Hematopoietic multipotent progenitor cell treated with erythropoietin and hydrocortisone succinate and interleukin-3 and kit ligand, for 6 days (in vitro differentiated cells): ENCODE measurements around the gene CETN2.
A peak's percentile ranks its signal among the peaks of the same experiment; 100 is the strongest.
"Not testable (repeated sequence)": the region's sequence is repeated elsewhere in the genome, so short reads cannot be mapped to it uniquely, and the experiment has no call there.

Experiments
- DNase-seq: peaks from one replicate; pipeline ENCODE4 v3.0.0-alpha.2; 2015

Gene CETN2

DNA sequence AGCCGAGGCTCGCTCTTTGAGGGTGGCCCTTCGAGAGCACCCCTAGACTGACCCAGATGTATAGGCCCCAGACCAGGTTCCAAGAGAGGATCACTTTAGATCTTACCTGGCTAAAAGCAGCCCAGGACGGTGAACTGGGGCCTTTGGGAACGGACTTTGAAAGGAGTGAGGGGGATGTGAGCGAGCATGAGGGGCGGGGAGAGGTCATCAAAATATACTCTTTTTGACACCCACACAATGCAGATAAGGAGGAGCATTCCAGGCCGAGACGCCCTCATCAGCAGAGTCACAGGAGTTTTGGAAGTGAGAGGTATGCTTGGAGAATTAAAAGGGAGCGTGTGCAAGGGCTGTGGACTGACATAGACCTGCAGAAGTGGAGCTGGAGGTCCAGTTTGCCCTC, 834 bp upstream of the CETN2 start:
- DNase-seq = peak; percentile 7

DNA sequence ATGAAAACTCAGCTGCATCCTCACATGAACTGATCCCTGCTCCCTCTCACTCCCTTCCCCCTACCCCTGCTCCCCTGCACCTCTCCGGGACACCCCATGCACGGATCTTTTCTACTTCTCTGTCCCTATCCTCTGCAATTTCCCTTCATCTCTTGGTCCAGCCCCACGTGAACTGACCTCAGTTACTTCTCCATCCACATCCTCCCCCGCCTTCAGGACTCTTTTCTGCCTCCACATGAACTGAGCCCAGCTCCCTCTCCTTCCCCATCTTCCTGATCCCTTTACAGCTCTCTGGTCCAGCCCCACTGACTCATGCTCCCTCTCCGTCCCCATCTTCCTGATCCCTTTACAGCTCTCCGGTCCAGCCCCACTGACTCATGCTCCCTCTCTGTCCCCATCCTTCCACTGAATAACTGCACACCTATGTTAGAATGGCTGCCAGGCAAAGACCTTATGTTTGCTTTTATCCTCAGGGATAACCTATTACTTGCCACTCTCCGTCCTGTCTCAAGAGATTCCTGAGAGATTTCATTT, 5.6 kb downstream of the CETN2 start:
- DNase-seq = no peak

GRCh38 chrX:152823657-152824056, 6.9 kb downstream of the CETN2 start:
- DNase-seq = no peak

GRCh38 chrX:152822383-152823086, 8.0 kb downstream of the CETN2 start:
- DNase-seq = no peak

DNA sequence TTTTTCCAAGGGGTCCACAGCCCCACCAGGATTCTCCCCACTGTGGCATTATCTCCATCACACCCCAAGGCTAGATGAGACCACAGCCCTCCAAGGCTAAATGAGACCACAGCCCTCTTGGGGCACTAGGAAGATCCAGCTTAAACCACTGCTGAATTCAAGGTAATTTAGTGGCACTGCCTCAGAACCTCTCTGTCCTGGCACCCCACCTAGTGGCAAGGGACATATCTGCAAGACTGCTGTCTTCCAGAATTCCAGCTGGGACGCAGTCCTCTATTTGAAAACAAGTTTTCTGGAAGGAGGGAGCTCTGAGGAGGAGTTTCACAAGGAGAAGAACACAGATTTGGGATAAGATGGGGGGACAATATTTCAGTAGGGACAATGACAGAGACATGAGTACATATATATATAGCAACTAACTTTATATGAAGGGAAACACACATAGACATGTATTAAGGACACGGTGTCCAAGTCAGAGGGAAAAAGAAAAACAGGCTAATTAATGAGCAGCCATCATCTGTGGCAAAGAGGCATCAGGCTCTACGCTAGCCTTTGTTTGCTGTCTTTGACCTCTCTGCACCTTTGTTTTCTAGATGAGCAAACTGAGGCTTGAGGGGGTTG, 9.3 kb downstream of the CETN2 start:
- DNase-seq = peak; percentile 44

DNA sequence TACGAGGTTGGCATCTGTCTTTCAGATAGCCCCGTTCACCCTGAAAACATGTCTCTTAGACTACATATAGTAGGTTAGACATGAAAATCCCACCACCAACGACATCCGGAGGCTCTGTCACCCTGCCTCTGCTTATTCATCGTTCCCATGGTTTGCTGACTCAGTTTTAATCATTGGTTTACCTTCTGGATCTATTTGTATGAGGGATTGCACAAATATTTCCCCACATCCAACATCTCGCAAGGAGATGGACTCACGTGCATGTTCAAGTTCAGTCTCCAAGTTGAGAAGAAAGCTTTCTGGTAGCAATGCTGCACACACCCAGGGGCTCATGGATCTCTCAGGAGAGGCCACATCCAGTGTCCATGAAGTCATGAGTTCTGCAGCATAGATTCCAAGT, 10.8 kb downstream of the CETN2 start:
- no peak for DNase-seq

- DNase-seq = no peak
These were observed 11.3 kb downstream of the CETN2 start for GRCh38 chrX:152819266-152819665.

- DNase-seq = no peak
These were observed 12.2 kb downstream of the CETN2 start for GRCh38 chrX:152818356-152818755.

GRCh38 chrX:152817078-152817764, 13.3 kb downstream of the CETN2 start:
- DNase-seq = peak; percentile 61

GRCh38 chrX:152814048-152814447, 16.5 kb downstream of the CETN2 start:
- DNase-seq = no peak

DNA sequence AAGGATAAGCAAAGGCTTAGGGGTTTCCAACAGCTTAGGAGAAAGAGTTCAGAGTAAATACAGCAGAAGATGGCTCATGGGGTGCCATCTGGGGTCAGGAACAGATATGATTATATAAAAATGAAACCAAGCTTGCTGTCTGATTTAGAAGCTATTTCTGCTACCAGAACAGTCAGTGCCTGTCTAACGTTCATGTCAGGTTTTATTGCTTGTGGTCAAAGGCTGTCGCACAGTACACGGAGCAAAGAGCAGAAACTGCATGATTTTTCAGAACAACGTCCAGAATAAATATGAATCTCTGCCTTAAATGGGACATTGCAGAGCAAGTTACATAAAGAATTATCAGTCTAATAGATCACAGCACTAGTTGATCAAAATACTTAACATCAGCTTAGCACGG, 17.4 kb downstream of the CETN2 start:
- DNase-seq = no peak

GRCh38 chrX:152810403-152810802, 20.2 kb downstream of the CETN2 start:
- no peak for DNase-seq

DNA sequence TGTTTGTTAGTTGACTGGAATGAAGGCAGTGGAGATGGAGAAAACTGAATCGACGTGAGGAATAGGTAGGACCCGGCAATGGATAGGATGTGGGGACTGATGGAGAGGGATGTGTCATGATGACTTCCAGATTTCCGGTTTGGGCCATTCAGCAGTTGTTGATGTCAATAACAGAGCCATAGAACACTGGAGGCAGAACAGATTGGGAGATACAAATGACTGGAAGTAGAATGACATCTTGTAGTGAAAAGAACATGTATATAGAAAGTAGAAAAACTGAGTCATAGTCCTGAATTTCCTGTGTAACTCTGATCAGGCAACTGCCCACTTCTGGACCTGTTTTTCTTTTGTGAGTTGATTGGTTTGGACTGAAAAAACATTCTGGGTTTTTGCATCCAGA, 24.5 kb downstream of the CETN2 start:
- no peak for DNase-seq

DNA sequence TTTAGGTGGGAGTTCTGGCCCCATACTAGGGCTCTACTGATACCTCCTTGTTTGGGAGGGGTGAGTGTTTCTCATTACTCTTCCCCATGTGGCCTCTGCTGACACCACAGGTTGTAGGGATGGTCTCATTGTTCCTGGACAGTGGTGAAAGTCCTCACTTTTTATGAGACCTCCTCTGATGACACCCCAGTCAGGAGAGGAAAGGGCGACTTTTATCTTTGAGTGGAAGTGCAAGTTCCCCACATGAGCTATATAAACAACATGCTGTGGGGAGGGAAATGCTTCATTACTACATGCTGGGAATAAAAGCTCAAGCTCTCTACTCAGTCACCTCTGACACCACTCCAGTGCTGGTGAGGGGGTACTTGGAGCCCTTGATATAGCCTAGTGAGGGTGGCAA, 31.6 kb downstream of the CETN2 start:
- no peak for DNase-seq

DNA sequence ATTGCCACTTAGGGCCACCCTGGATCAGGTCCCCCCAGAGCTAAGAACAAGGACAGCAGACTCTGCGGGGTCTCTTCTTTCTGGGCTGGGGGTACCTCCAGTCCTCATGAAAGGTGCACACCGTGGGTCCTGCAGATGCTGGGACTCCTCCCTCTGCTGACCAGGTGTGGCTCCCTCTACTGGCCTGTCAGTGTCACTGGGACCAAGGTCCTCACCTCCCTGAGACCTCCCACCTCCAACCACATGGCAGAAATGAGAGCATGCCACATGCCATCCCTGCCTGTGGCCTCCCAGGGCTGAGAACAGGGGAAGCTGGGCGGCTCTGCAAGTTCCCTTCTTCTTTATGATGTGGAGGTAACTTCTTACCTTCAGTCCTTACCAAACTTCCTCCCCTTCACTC, 43.5 kb downstream of the CETN2 start:
- DNase-seq = not testable (repeated sequence)
